OCI-LY1 (cell line): ENCODE results near the gene KRT4.

Source experiments
- H2AFZ ChIP-seq: fragments of 200-600 bp; sonication (generic), shearing (Covaris generic); 2 replicates; pipeline ENCODE4 v1.6.0; 2014; ENCODE audit warnings: antibody characterized with exemption, mild to moderate bottlenecking, low read length
- H3F3A ChIP-seq: fragments of 200-600 bp; sonication (generic), shearing (Covaris generic); 2 replicates; pipeline ENCODE4 v1.6.0; 2014; ENCODE audit warnings: mild to moderate bottlenecking, antibody characterized with exemption, low read length, moderate library complexity; ENCODE audit not compliant: insufficient read depth
- H3K27ac ChIP-seq: fragments of 200-600 bp; sonication (generic); 2 replicates; pipeline ENCODE4 v1.5.1; 2014; ENCODE audit warnings: low read length, mixed run types, mild to moderate bottlenecking, low read depth; ENCODE audit not compliant: poor library complexity, severe bottlenecking
- H3K27me3 ChIP-seq: fragments of 200-600 bp; sonication (generic); 2 replicates; pipeline ENCODE4 v1.6.0; 2014; ENCODE audit warnings: antibody characterized with exemption, mild to moderate bottlenecking, low read length, moderate library complexity; ENCODE audit not compliant: insufficient read depth
- H3K36me3 ChIP-seq: fragments of 200-600 bp; sonication (generic); 2 replicates; pipeline ENCODE4 v1.6.1; 2014; ENCODE audit warnings: mild to moderate bottlenecking, antibody characterized with exemption, low read length, moderate library complexity, mixed read lengths; ENCODE audit not compliant: insufficient read depth
- H3K4me1 ChIP-seq: fragments of 200-600 bp; sonication (generic); 2 replicates; pipeline ENCODE4 v1.5.1; 2014; ENCODE audit warnings: mild to moderate bottlenecking, low read length, moderate library complexity; ENCODE audit not compliant: insufficient read depth, severe bottlenecking
- H3K4me2 ChIP-seq: fragments of 200-600 bp; sonication (generic), shearing (Covaris generic); 2 replicates; pipeline ENCODE4 v1.6.1; 2014; ENCODE audit warnings: low read length
- H3K4me3 ChIP-seq: fragments of 200-600 bp; sonication (generic); 2 replicates; pipeline ENCODE4 v1.5.1; 2014; ENCODE audit warnings: low read length, low read depth, mild to moderate bottlenecking, mixed read lengths; ENCODE audit not compliant: poor library complexity, severe bottlenecking
- H3K79me2 ChIP-seq: fragments of 200-600 bp; shearing (Covaris generic); 2 replicates; pipeline ENCODE4 v1.6.1; 2016; ENCODE audit warnings: mixed run types, low read length, mixed read lengths; ENCODE audit not compliant: insufficient read depth
- H3K9ac ChIP-seq: fragments of 200-600 bp; sonication (generic), shearing (Covaris generic); 2 replicates; pipeline ENCODE4 v1.6.1; 2014; ENCODE audit warnings: mild to moderate bottlenecking, low read length, mixed read lengths
- H3K9me2 ChIP-seq: fragments of 200-600 bp; sonication (generic), shearing (Covaris generic); 2 replicates; pipeline ENCODE4 v1.6.1; 2014; ENCODE audit warnings: low read depth, mild to moderate bottlenecking, low read length, mixed read lengths
- H3K9me3 ChIP-seq: fragments of 200-600 bp; shearing (Covaris generic); 2 replicates; pipeline ENCODE4 v1.6.1; 2014; ENCODE audit warnings: low read length, mixed read lengths
- H4K20me1 ChIP-seq: fragments of 200-600 bp; sonication (generic), shearing (Covaris generic); 2 replicates; pipeline ENCODE4 v1.6.0; 2016; ENCODE audit warnings: mild to moderate bottlenecking, low read length; ENCODE audit not compliant: insufficient read depth
- EZH2 ChIP-seq: fragments of 200-600 bp; sonication (generic), shearing (Covaris generic); IDR thresholded peaks from 2 replicates; pipeline ENCODE4 v1.8.0; 2017; ENCODE audit warnings: borderline replicate concordance, mixed run types, mild to moderate bottlenecking, antibody characterized with exemption, low read length, moderate library complexity, mixed read lengths
- TF ChIP-seq, protein P1 (sequence below): fragments of 200-600 bp; sonication (generic), shearing (Covaris generic); IDR thresholded peaks from 2 replicates; pipeline ENCODE4 v1.5.1; 2017; ENCODE audit warnings: mild to moderate bottlenecking, antibody characterized with exemption, low read length, moderate library complexity, mixed read lengths

KRT4 gene

GRCh38 chr12:52794479-52795331 lies 19.2 kb downstream of the KRT4 start:
- H3K36me3 ChIP-seq, result no peaks in the 10 kb centered on the region
- no peaks in the 10 kb centered on the region for H4K20me1 ChIP-seq
- H3K27me3 ChIP-seq, result peaks cover 3% of the 10 kb centered on the region; the same call in 1 of the 2 replicates
- no peaks in the 10 kb centered on the region for H3K4me1 ChIP-seq
- no peak overlapping the region for H3K27ac ChIP-seq
- no peak overlapping the region for H3K9ac ChIP-seq
- no peaks in the 10 kb centered on the region for H3K9me2 ChIP-seq
- no peak for TF ChIP-seq EZH2
- TF ChIP-seq, protein P1, sequence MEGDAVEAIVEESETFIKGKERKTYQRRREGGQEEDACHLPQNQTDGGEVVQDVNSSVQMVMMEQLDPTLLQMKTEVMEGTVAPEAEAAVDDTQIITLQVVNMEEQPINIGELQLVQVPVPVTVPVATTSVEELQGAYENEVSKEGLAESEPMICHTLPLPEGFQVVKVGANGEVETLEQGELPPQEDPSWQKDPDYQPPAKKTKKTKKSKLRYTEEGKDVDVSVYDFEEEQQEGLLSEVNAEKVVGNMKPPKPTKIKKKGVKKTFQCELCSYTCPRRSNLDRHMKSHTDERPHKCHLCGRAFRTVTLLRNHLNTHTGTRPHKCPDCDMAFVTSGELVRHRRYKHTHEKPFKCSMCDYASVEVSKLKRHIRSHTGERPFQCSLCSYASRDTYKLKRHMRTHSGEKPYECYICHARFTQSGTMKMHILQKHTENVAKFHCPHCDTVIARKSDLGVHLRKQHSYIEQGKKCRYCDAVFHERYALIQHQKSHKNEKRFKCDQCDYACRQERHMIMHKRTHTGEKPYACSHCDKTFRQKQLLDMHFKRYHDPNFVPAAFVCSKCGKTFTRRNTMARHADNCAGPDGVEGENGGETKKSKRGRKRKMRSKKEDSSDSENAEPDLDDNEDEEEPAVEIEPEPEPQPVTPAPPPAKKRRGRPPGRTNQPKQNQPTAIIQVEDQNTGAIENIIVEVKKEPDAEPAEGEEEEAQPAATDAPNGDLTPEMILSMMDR, result no peak
- no peaks in the 10 kb centered on the region for H3K9me3 ChIP-seq
- no peak overlapping the region for H2AFZ ChIP-seq
- H3F3A ChIP-seq, result no peaks in the 10 kb centered on the region
- H3K4me2 ChIP-seq, result no peak overlapping the region
- H3K79me2 ChIP-seq, result no peaks in the 10 kb centered on the region
- H3K4me3 ChIP-seq, result no peak overlapping the region

GRCh38 chr12:52792185-52793029 lies 21.5 kb downstream of the KRT4 start:
- Histone ChIP-seq H3K79me2 (no peaks in the 10 kb centered on the region), H3K4me2 (no peak overlapping the region)

More at GRCh38 chr12:52792185-52793029, 21.5 kb downstream of the KRT4 start:
- H3K9me3 ChIP-seq, result no peaks in the 10 kb centered on the region
- H3K4me3 ChIP-seq, result no peak overlapping the region
- no peaks in the 10 kb centered on the region for H3K27me3 ChIP-seq
- no peaks in the 10 kb centered on the region for H3K4me1 ChIP-seq
- no peaks in the 10 kb centered on the region for H3K9me2 ChIP-seq
- no peak for TF ChIP-seq EZH2
- TF ChIP-seq, protein P1, result no peak
- H2AFZ ChIP-seq, result no peak overlapping the region
- no peak overlapping the region for H3K9ac ChIP-seq
- H4K20me1 ChIP-seq, result no peaks in the 10 kb centered on the region
- no peaks in the 10 kb centered on the region for H3F3A ChIP-seq
- H3K27ac ChIP-seq, result no peak overlapping the region
- no peaks in the 10 kb centered on the region for H3K36me3 ChIP-seq
